Measurements from ENCODE around the gene NINJ2.

The NINJ2 gene

DNA sequence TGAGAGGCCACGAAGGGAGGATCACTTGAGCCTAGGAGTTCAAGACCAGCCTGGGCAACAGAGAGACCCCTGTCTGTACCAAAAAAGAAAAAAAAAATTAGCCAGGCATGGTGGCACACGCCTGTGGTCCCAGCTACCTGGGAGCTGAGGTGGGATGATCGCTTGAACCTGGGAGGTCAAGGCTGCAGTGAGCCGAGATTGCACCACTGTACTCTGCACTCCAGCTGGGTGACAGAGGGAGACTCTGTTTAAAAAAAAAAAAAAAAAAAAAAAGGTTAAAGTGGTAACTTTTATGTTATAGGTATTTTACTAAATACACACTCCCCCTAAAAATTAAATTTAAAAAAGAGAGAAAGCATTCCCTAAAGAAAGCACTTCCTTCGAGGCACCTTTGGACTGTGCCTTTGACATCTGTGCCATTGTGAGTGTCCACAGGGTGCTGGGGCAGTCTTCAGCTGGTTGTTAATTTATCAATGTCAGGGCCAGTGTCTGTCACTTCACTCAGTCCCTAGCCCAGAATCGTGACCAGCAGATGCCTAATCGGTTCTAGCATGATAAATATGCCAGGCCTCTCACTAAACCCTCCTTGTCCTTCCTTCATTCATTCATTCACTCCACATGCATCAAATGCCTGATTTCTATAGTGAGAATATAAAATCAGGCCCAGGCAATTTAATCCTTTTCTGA, 140.4 kb downstream of the NINJ2 start:
- DNase-seq, result no peak

DNA sequence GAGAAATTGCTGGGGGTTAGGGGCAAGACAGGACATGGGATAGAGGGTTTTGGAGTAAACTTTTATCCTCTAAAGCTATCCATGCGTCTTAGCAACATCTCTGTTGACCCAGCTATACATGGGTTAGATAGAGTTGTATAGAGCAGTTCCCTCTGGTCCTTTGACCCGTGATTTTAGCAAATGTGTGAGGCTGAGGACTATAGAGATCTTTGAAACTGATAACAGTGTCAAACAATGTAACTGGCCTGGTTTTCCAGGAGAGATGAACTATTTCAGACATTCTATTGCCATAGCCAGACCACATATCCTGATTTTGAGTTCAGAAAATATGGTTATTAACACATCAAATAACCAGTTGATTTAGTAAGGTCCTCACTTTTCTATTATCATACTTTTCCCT, 143.1 kb downstream of the NINJ2 start:
- no peak for DNase-seq

DNA sequence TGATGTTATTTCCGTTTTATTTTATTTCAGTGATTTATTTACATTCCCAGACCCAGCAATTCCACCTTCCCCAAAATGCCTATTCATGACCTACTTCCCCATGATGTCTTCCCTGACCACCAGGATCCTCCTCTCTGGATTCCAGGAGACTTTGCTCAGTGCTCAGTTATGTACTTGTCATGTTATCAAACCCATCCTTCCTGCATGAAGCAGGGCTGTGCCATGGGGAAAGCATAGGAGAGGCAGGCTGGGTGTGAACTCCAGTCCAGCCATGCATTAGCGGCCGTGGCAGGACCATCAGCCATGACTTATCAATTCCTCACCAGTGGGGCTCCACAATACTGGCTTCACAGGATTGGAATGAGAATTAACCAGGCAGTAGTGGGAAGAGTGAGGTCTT, 145.7 kb downstream of the NINJ2 start:
- no peak for DNase-seq
